ENCODE data around the gene PSMD9. TPM values are rescaled to one million over a fixed set of nuclear protein-coding genes. Genes with fewer than 3 reads are reported as not detected.
"Not testable (repeated sequence)": the region's sequence is repeated elsewhere in the genome, so short reads cannot be mapped to it uniquely, and the experiment has no call there.

PSMD9 gene
- total RNA-seq, 1 experiment from 2014 or later: 61.2 TPM

DNA sequence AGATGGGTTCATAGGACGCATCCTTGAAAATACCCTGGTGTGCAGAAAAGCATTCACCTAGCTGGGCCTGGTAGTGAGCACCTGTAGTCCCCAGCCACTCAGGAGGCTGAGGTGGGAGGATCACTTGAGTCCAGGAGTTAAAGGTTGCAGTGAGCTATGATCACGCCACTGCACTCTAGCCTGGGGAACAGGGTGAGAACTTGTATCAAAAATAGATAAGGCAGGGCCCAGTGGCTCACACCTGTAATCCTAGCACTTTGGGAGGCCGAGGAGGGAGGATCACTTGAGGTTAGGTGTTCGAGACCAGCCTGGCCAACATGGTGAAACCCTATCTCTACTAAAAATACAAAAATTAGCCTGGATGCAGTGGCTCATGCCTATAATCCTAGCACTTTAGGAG, 27.9 kb upstream of the PSMD9 start:
- not testable (repeated sequence) for H3K4me3 ChIP-seq (ENCODE audit: insufficient read depth, low read depth, low read length); DNase-seq; H3K27me3 ChIP-seq (ENCODE audit: control insufficient read depth, insufficient read depth, low read length); H3K36me3 ChIP-seq (replicated peaks; ENCODE audit: control insufficient read depth, insufficient read depth, low read length)

- Histone ChIP-seq H3K4me3 (ENCODE audit: insufficient read depth, low read depth, low read length) (no peak overlapping the region), H3K27me3 (ENCODE audit: control insufficient read depth, insufficient read depth, low read length) (no peaks in the 10 kb centered on the region), H3K36me3 (replicated peaks; ENCODE audit: control insufficient read depth, insufficient read depth, low read length) (no peaks in the 10 kb centered on the region)
- no peak for DNase-seq
Measured at GRCh38 chr12:121861636-121862254, 26.8 kb upstream of the PSMD9 start.

DNA sequence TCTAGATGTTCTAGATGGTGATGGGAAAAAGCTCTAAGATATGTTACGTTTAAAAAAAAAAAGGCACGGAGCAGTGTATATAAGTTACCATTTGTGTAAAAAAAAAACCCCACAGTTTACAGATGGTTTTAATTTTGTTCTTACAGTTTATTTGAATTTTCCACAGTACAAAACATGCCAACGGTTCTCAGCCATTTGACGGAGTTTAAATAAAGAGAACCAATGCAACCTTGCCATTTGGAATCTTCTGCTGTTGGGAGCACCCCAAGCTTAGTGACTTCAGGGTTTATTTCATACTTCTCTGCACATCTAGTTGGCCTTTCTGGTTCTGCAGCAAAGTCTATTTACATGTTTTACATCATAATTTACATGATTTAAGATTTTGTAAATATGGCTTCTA, 22.3 kb upstream of the PSMD9 start:
- no peak for DNase-seq
- no peak overlapping the region for H3K4me3 ChIP-seq (ENCODE audit: insufficient read depth, low read depth, low read length)
- no peaks in the 10 kb centered on the region for H3K27me3 ChIP-seq (ENCODE audit: control insufficient read depth, insufficient read depth, low read length)
- no peaks in the 10 kb centered on the region for H3K36me3 ChIP-seq (replicated peaks; ENCODE audit: control insufficient read depth, insufficient read depth, low read length)

DNA sequence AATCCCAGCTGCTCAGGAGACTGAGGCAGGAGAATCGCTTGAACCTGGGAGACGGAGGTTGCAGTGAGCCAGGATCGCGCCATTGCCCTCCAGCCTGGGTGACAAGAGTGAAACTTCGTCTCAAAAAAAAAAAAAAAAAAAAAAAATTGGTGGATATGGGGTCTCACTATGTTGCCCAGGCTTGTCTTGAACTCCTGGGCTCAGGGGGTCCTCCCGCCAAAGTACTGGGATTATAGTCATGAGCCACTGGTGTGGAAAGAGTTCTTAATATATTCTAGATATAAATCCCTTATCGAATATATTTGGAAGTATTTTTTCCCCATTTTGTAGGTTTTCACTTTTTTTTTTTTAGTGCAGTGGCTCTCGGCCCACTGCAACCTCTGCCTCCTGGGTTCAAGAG, 19.4 kb upstream of the PSMD9 start:
- not testable (repeated sequence) for H3K36me3 ChIP-seq (replicated peaks; ENCODE audit: control insufficient read depth, insufficient read depth, low read length); DNase-seq; H3K4me3 ChIP-seq (ENCODE audit: insufficient read depth, low read depth, low read length); H3K27me3 ChIP-seq (ENCODE audit: control insufficient read depth, insufficient read depth, low read length)

DNA sequence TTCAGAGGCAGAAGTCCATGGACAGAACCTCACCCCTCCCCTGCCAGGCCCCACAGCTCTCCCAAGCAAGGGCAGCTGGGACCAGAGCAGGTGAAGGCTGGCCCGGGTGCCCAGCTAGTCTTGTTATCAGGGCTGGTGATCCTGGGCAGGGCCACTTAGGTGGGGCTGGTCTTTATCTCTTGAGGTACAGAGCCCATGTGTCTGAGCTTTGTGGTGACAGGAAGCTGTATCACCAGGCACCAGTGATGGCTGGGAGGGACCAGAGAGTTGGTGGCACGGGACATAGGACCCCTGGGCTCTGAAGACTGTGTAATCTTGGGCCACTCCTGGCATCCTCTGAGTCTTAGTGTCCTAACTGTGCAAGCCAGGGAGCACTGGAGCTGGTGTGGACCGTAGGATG, 17.1 kb upstream of the PSMD9 start:
- Histone ChIP-seq H3K36me3 (replicated peaks; ENCODE audit: control insufficient read depth, insufficient read depth, low read length) (no peaks in the 10 kb centered on the region), H3K27me3 (ENCODE audit: control insufficient read depth, insufficient read depth, low read length) (no peaks in the 10 kb centered on the region), H3K4me3 (ENCODE audit: insufficient read depth, low read depth, low read length) (no peak overlapping the region)
- DNase-seq: no peak

DNA sequence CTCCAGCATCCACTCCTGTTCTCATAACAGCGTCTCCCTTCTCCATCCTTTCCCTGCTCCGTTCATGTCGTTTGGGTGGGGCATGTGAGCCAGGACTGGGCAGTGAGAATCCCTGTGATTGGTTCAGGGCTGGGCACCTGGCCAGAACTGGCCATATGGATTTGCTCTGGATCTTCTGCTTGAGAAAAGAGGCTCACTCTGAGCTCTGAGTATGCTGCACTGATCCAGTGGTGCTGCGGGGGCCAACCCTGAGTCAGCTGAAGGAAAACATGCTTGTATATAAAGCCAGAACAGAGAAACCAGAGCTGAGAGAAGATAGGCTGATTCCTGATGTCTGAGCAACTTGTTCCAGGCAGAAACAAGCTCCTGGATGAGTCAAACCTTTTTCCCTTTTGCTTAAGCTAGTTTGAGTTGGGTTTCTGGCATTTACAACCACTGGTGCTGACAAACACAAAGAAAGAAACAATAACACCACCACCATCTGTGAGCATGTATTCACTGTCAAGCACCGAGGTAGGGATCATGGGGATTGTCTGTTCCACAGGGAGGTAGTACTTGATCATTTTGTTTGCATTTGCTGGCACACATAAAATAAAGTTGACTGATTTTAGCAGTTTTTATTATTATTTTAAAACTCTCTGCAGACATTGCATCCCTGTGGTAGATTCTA, 15.9 kb upstream of the PSMD9 start:
- H3K36me3 ChIP-seq (replicated peaks; ENCODE audit: control insufficient read depth, insufficient read depth, low read length): no peaks in the 10 kb centered on the region
- DNase-seq: no peak

GRCh38 chr12:121873216-121873569, 15.4 kb upstream of the PSMD9 start:
- DNase-seq: no peak

More for the DNA sequence above, 15.9 kb upstream of the PSMD9 start:
- H3K4me3 ChIP-seq (ENCODE audit: insufficient read depth, low read depth, low read length): no peak overlapping the region
- H3K27me3 ChIP-seq (ENCODE audit: control insufficient read depth, insufficient read depth, low read length): no peaks in the 10 kb centered on the region

GRCh38 chr12:121874071-121874470, 14.5 kb upstream of the PSMD9 start:
- no peak for DNase-seq
- Histone ChIP-seq H3K4me3 (ENCODE audit: insufficient read depth, low read depth, low read length) (no peak overlapping the region), H3K27me3 (ENCODE audit: control insufficient read depth, insufficient read depth, low read length) (no peaks in the 10 kb centered on the region), H3K36me3 (replicated peaks; ENCODE audit: control insufficient read depth, insufficient read depth, low read length) (no peaks in the 10 kb centered on the region)

More at GRCh38 chr12:121873216-121873569, 15.4 kb upstream of the PSMD9 start:
- H3K4me3 ChIP-seq (ENCODE audit: insufficient read depth, low read depth, low read length): no peak overlapping the region
- H3K27me3 ChIP-seq (ENCODE audit: control insufficient read depth, insufficient read depth, low read length): no peaks in the 10 kb centered on the region
- no peaks in the 10 kb centered on the region for H3K36me3 ChIP-seq (replicated peaks; ENCODE audit: control insufficient read depth, insufficient read depth, low read length)

GRCh38 chr12:121875582-121875981, 13.0 kb upstream of the PSMD9 start:
- no peaks in the 10 kb centered on the region for H3K36me3 ChIP-seq (replicated peaks; ENCODE audit: control insufficient read depth, insufficient read depth, low read length)
- DNase-seq: no peak
- H3K27me3 ChIP-seq (ENCODE audit: control insufficient read depth, insufficient read depth, low read length): no peaks in the 10 kb centered on the region
- no peak overlapping the region for H3K4me3 ChIP-seq (ENCODE audit: insufficient read depth, low read depth, low read length)

DNA sequence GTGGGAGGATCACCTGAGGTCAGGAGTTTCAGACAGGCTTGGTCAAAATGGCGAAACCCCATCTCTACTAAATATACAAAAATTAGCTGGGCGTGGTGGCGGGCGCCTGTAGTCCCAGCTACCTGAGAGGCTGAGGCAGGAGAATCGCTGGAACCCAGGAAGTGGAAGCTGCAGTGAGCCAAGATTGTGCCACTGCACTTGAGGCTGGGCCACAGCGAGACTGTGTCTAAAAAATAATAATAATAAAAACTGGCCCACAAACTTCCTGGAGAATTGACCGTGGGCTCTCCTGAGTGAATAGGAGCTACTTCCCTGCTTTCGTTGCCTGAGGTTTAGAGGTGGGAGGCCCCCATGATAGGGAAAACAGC, 12.5 kb upstream of the PSMD9 start:
- H3K27me3 ChIP-seq (ENCODE audit: control insufficient read depth, insufficient read depth, low read length); H3K4me3 ChIP-seq (ENCODE audit: insufficient read depth, low read depth, low read length); H3K36me3 ChIP-seq (replicated peaks; ENCODE audit: control insufficient read depth, insufficient read depth, low read length); DNase-seq: not testable (repeated sequence)

GRCh38 chr12:121883315-121883660, 5.3 kb upstream of the PSMD9 start:
- DNase-seq: peak; percentile 57
- no peaks in the 10 kb centered on the region for H3K36me3 ChIP-seq (replicated peaks; ENCODE audit: control insufficient read depth, insufficient read depth, low read length)
- H3K27me3 ChIP-seq (ENCODE audit: control insufficient read depth, insufficient read depth, low read length): no peaks in the 10 kb centered on the region
- H3K4me3 ChIP-seq (ENCODE audit: insufficient read depth, low read depth, low read length): no peak overlapping the region

- not testable (repeated sequence) for H3K27me3 ChIP-seq (ENCODE audit: control insufficient read depth, insufficient read depth, low read length); H3K4me3 ChIP-seq (ENCODE audit: insufficient read depth, low read depth, low read length); DNase-seq
Measured at GRCh38 chr12:121885129-121885528, 3.5 kb upstream of the PSMD9 start.

GRCh38 chr12:121888083-121888477, 510 bp upstream of the PSMD9 start:
- DNase-seq: no peak
- Histone ChIP-seq H3K36me3 (replicated peaks; ENCODE audit: control insufficient read depth, insufficient read depth, low read length) (no peaks in the 10 kb centered on the region), H3K4me3 (ENCODE audit: insufficient read depth, low read depth, low read length) (peak overlapping the region; percentile 90), H3K27me3 (ENCODE audit: control insufficient read depth, insufficient read depth, low read length) (peaks cover 2% of the 10 kb centered on the region; the same call in 1 of the 2 replicates)

More at GRCh38 chr12:121885129-121885528, 3.5 kb upstream of the PSMD9 start:
- H3K36me3 ChIP-seq (replicated peaks; ENCODE audit: control insufficient read depth, insufficient read depth, low read length): not testable (repeated sequence)

DNA sequence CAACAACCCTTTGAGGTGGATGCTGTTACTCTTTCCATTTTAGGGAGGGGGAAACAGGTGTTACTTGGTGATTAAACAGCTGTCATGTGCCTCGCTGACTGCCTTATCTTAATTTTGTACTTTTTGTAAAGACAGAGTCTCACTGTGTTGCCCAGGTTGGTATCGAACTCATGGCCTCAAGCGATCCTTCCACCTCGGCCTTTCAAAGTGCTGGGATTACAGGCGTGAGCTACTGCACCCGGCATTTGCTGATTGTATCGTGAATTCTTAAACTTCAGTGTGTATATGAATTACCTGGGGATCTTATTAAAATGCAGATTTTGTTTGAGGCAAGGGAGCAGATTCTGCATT, 659 bp downstream of the PSMD9 start:
- Histone ChIP-seq H3K36me3 (replicated peaks; ENCODE audit: control insufficient read depth, insufficient read depth, low read length) (no peaks in the 10 kb centered on the region), H3K4me3 (ENCODE audit: insufficient read depth, low read depth, low read length) (peak overlapping the region; percentile 90), H3K27me3 (ENCODE audit: control insufficient read depth, insufficient read depth, low read length) (peaks cover 2% of the 10 kb centered on the region; the same call in 1 of the 2 replicates)
- DNase-seq: no peak

DNA sequence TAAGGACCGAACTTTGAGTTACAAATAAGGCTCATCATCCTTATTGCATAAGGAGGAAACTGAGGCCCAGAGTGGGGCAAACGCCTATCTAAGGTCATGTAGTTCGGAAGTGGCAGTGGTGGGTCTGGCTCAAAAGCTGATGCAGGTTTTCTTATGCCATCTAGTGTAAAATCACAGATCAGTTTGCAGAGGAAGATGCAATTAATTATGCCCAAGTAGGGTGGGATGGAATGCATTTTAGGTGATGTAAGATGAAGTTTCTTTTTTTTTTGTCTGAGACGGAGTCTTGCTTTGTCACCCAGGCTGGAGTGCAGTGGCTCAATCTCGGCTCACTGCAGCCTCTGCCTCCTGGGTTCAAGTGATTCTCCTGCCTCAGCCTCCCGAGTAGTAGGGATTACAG, 1.1 kb downstream of the PSMD9 start:
- not testable (repeated sequence) for DNase-seq; H3K36me3 ChIP-seq (replicated peaks; ENCODE audit: control insufficient read depth, insufficient read depth, low read length); H3K27me3 ChIP-seq (ENCODE audit: control insufficient read depth, insufficient read depth, low read length)
- H3K4me3 ChIP-seq (ENCODE audit: insufficient read depth, low read depth, low read length): peak overlapping the region; percentile 90

Measured in H7 (cell line).